ENCODE results near the gene USH2A. TPM values are rescaled to one million over a fixed set of nuclear protein-coding genes. Genes with fewer than 3 reads are reported as not detected.

USH2A gene
- total RNA-seq, 4 donors from 2014 or later, result 0.14 TPM; not detected in 3

- Histone ChIP-seq H3K27ac (no peak overlapping the region), H3K27me3 (no peaks in the 10 kb centered on the region)
- intact Hi-C loops (cut with DNase I; ENCODE audit: low total_unique reads), result no loop called here
Observed at GRCh38 chr1:215857317-215857716, 565.9 kb downstream of the USH2A start.

GRCh38 chr1:215845234-215845891 is 577.9 kb downstream of the USH2A start:
- H3K4me1 ChIP-seq, result no peaks in the 10 kb centered on the region
- no peaks in the 10 kb centered on the region for H3K27me3 ChIP-seq
- no peak for DNase-seq
- H3K4me3 ChIP-seq, result no peak overlapping the region
- no peaks in the 10 kb centered on the region for H3K36me3 ChIP-seq
- intact Hi-C loops (cut with DNase I; ENCODE audit: low total_unique reads), result no loop called here
- H3K27ac ChIP-seq, result no peak overlapping the region
- H3K9me3 ChIP-seq, result no peaks in the 10 kb centered on the region
- no peak for TF ChIP-seq CTCF (IDR thresholded peaks at IDR 0.05)
- no peak for TF ChIP-seq POLR2A (IDR thresholded peaks at IDR 0.05)

More at GRCh38 chr1:215857317-215857716, 565.9 kb downstream of the USH2A start:
- Histone ChIP-seq H3K4me3 (no peak overlapping the region), H3K9me3 (no peaks in the 10 kb centered on the region), H3K4me1 (no peaks in the 10 kb centered on the region), H3K36me3 (no peaks in the 10 kb centered on the region)
- TF ChIP-seq POLR2A (IDR thresholded peaks at IDR 0.05), result no peak
- no peak for TF ChIP-seq CTCF (IDR thresholded peaks at IDR 0.05)
- DNase-seq, result no peak

- H3K9me3 ChIP-seq, result no peaks in the 10 kb centered on the region
- TF ChIP-seq POLR2A (IDR thresholded peaks at IDR 0.05) (no peak), CTCF (IDR thresholded peaks at IDR 0.05) (no peak)
- no peaks in the 10 kb centered on the region for H3K4me1 ChIP-seq
- H3K4me3 ChIP-seq, result no peak overlapping the region
- H3K27ac ChIP-seq, result no peak overlapping the region
- H3K36me3 ChIP-seq, result no peaks in the 10 kb centered on the region
- intact Hi-C loops (cut with DNase I; ENCODE audit: low total_unique reads), result no loop called here
- H3K27me3 ChIP-seq, result no peaks in the 10 kb centered on the region
- DNase-seq, result no peak
Observed at GRCh38 chr1:215844777-215845176, 578.5 kb downstream of the USH2A start.

- Histone ChIP-seq H3K4me3 (no peak overlapping the region), H3K4me1 (no peaks in the 10 kb centered on the region), H3K36me3 (no peaks in the 10 kb centered on the region), H3K27ac (no peak overlapping the region), H3K9me3 (no peaks in the 10 kb centered on the region), H3K27me3 (no peaks in the 10 kb centered on the region)
- no peak for DNase-seq
- TF ChIP-seq CTCF (IDR thresholded peaks at IDR 0.05) (no peak), POLR2A (IDR thresholded peaks at IDR 0.05) (no peak)
- intact Hi-C loops (cut with DNase I; ENCODE audit: low total_unique reads), result no loop called here
Observed at GRCh38 chr1:215844266-215844665, 579.0 kb downstream of the USH2A start.

- TF ChIP-seq POLR2A (IDR thresholded peaks at IDR 0.05) (no peak), CTCF (IDR thresholded peaks at IDR 0.05) (no peak)
- intact Hi-C loops (cut with DNase I; ENCODE audit: low total_unique reads), result no loop called here
- Histone ChIP-seq H3K27me3 (no peaks in the 10 kb centered on the region), H3K9me3 (no peaks in the 10 kb centered on the region), H3K4me3 (no peak overlapping the region), H3K27ac (no peak overlapping the region), H3K4me1 (no peaks in the 10 kb centered on the region), H3K36me3 (no peaks in the 10 kb centered on the region)
- DNase-seq, result no peak
Observed at GRCh38 chr1:215842905-215843304, 580.3 kb downstream of the USH2A start.
